TTC549 (cell line): ENCODE results near the gene FEM1C.

ENCODE experiments used
- FAIRE-seq: peaks from 2 replicates; lab custom pipeline; 2012; peaks lifted over from hg19 to GRCh38; lab: Jason Lieb, UNC

The FEM1C gene

GRCh38 chr5:115475788-115476187, 68.8 kb downstream of the FEM1C start:
- FAIRE-seq: no peak

DNA sequence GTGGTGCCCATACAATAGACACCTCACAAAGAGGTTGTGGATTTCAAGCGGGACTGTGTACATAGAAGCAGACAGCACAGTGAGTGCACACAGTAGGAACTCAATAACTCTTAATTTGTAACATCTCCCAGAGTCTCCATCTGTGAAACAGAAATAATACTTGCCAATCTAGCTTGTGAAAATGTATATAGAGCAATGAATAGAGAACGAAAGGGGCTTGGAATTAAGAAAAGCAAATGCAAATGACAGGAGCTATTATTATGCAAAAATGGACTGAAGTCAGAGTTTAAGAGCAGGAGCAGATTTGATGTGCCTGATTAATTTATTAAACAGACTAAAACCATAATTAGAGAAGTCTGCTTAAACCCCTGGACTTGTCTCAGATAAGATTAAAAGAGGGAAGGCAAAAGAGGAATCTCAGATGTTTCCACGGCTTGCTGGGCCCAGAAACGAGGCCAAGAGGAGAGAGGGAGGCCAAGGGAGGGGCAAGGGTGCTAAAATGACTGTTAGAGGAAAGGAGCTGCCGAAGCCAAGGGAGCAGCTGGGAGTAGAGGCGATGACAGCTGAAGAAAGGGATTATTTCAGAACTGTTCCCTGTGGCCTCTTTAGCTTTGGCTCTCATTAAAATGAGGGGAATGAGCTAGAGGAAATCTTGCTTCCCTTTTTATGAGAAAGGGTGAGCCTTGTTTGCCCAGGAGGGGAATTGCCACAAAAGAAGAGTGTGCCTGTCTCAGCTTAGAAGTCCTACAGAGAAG, 72.1 kb downstream of the FEM1C start:
- FAIRE-seq: no peak

DNA sequence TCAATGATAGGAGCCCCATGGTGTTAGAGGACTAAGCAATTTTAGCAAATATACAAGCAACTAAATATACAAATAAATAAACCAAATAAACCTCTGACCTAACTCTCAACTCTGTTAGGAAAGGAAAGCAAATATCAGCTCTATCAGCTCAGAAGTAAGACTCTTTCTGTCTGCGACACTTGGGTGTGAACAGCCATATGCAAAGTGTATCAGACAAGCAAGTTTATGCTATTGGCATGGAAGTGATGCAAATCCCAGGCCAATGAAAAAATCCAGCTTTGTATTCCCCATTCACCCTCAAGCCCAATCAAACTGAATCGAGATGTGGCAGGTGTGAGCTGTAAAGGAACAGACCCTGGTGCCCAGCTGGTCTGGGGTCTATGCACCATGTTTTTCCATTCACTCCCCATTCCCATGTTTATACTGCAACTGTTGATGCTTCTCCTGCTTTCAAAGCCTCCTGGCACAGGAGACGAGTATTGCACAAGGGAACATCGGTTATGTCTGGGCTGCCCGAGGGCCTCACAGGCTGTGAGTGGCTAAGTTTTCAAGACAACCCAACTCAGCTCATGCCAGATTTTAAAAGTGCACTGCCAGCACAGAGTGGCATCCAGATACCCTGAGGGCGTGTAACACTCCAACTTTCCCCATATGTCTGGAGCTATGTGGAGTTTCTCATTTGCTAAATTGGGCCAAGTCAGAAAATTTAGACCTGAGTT, 73.1 kb downstream of the FEM1C start:
- FAIRE-seq: no peak

- FAIRE-seq: no peak
These were observed 73.7 kb downstream of the FEM1C start for GRCh38 chr5:115470921-115471320.
